Stimulated activated CD8-positive, alpha-beta memory T cell treated with anti-CD3 and anti-CD28 coated beads, Interleukin-4, amount 100 ng/mL, for 1 hour (primary cell): ENCODE results near the gene DMAP1.
"Not testable (repeated sequence)": the region's sequence is repeated elsewhere in the genome, so short reads cannot be mapped to it uniquely, and the experiment has no call there.

Experiments used
- DNase-seq, 2 donors: peaks; one replicate each; pipeline ENCODE4 v3.0.0-alpha.2; 2020; ENCODE audit warnings: low read depth in 2 of 2, low spot score in 1 of 2

Gene DMAP1

GRCh38 chr1:44213222-44214112, at the start of gene DMAP1:
Gene DMAP1, plus strand, starts transcription at chr1:44213471. Its CDS starts 283 bp downstream, at chr1:44213754.
- DNase-seq = peak; percentile 66 to 76

- no peak for DNase-seq
Measured at GRCh38 chr1:44168520-44169098, 44.7 kb upstream of the DMAP1 start.

- no peak for DNase-seq
Measured at GRCh38 chr1:44170281-44170823, 42.9 kb upstream of the DMAP1 start.

- no peak for DNase-seq
Measured at GRCh38 chr1:44174630-44175029, 38.6 kb upstream of the DMAP1 start.

- no peak for DNase-seq
Measured at GRCh38 chr1:44200336-44200735, 12.9 kb upstream of the DMAP1 start.

- DNase-seq = not testable (repeated sequence)
Measured at GRCh38 chr1:44206545-44206944, 6.7 kb upstream of the DMAP1 start.

- DNase-seq = no peak
Measured at GRCh38 chr1:44208226-44208625, 5.0 kb upstream of the DMAP1 start.

GRCh38 chr1:44210595-44210994, 2.7 kb upstream of the DMAP1 start:
- no peak for DNase-seq

- no peak for DNase-seq
Measured at GRCh38 chr1:44212355-44213221, 683 bp upstream of the DMAP1 start.

- peak; percentile 40 to 42 for DNase-seq
Measured at GRCh38 chr1:44217809-44218410, 4.6 kb downstream of the DMAP1 start.

GRCh38 chr1:44218503-44219300, 5.4 kb downstream of the DMAP1 start:
- DNase-seq = no peak

GRCh38 chr1:44219301-44219626, 6.0 kb downstream of the DMAP1 start:
- no peak for DNase-seq

- no peak for DNase-seq
Measured at GRCh38 chr1:44220001-44220751, 6.9 kb downstream of the DMAP1 start.

- no peak for DNase-seq
Measured at GRCh38 chr1:44220755-44221154, 7.5 kb downstream of the DMAP1 start.

- DNase-seq = no peak
Measured at GRCh38 chr1:44221769-44222168, 8.5 kb downstream of the DMAP1 start.

GRCh38 chr1:44222397-44223186, 9.3 kb downstream of the DMAP1 start:
- DNase-seq = no peak

GRCh38 chr1:44223187-44223610, 9.9 kb downstream of the DMAP1 start:
- no peak for DNase-seq

GRCh38 chr1:44225761-44226160, 12.5 kb downstream of the DMAP1 start:
- DNase-seq = no peak

- no peak for DNase-seq
Measured at GRCh38 chr1:44227211-44227610, 13.9 kb downstream of the DMAP1 start.
